Skeletal muscle satellite cell (primary cell): Measurements from ENCODE around the gene SUSD1.

Source experiments
- H3K27me3 ChIP-seq: 2 replicates; pipeline ENCODE4 v1.7.0; 2013; ENCODE audit warnings: low read length; ENCODE audit not compliant: control insufficient read depth, insufficient read depth
- H3K36me3 ChIP-seq: 2 replicates; pipeline ENCODE4 v1.7.0; 2013; ENCODE audit warnings: mild to moderate bottlenecking, control low read depth, low read length; ENCODE audit not compliant: insufficient read depth
- H3K4me1 ChIP-seq: 2 replicates; pipeline ENCODE4 v1.7.0; 2013; ENCODE audit warnings: low read length; ENCODE audit not compliant: control insufficient read depth, insufficient read depth
- H3K4me2 ChIP-seq: 2 replicates; pipeline ENCODE4 v1.7.0; 2013; ENCODE audit warnings: mild to moderate bottlenecking, low read length
- H3K4me3 ChIP-seq: 2 replicates; pipeline ENCODE4 v1.7.0; 2013; ENCODE audit warnings: low read length
- H3K9ac ChIP-seq: 2 replicates; pipeline ENCODE4 v1.7.0; 2013; ENCODE audit warnings: mild to moderate bottlenecking, low read depth, low read length, moderate library complexity
- H3K9me3 ChIP-seq: replicated peaks from 2 replicates; pipeline ENCODE4 v1.7.0; 2013; ENCODE audit warnings: mild to moderate bottlenecking, control low read depth, low read length

The SUSD1 gene

GRCh38 chr9:112044186-112044585, 130.9 kb downstream of the SUSD1 start:
- Histone ChIP-seq H3K36me3 (no peaks in the 10 kb centered on the region), H3K4me1 (peaks cover 73% of the 10 kb centered on the region), H3K27me3 (no peaks in the 10 kb centered on the region), H3K4me3 (no peak overlapping the region), H3K4me2 (no peak overlapping the region), H3K9ac (peak overlapping the region; percentile 15), H3K9me3 (peaks cover 3% of the 10 kb centered on the region)

- Histone ChIP-seq H3K4me1 (peaks cover 68% of the 10 kb centered on the region), H3K36me3 (no peaks in the 10 kb centered on the region), H3K9ac (peak overlapping the region; percentile 77), H3K4me2 (no peak overlapping the region), H3K4me3 (no peak overlapping the region), H3K27me3 (no peaks in the 10 kb centered on the region), H3K9me3 (peaks cover 3% of the 10 kb centered on the region)
These were observed 131.7 kb downstream of the SUSD1 start for GRCh38 chr9:112043423-112043822.

GRCh38 chr9:112042769-112043168, 132.3 kb downstream of the SUSD1 start:
- Histone ChIP-seq H3K4me3 (no peak overlapping the region), H3K9ac (peak overlapping the region; percentile 77), H3K4me1 (peaks cover 70% of the 10 kb centered on the region)

GRCh38 chr9:112042244-112042638, 132.9 kb downstream of the SUSD1 start:
- Histone ChIP-seq H3K4me1 (peaks cover 69% of the 10 kb centered on the region), H3K4me3 (no peak overlapping the region), H3K36me3 (no peaks in the 10 kb centered on the region), H3K9me3 (no peaks in the 10 kb centered on the region), H3K4me2 (peak overlapping the region; percentile 5), H3K9ac (peak overlapping the region; percentile 77), H3K27me3 (no peaks in the 10 kb centered on the region)

More at GRCh38 chr9:112042769-112043168, 132.3 kb downstream of the SUSD1 start:
- Histone ChIP-seq H3K27me3 (no peaks in the 10 kb centered on the region), H3K4me2 (peak overlapping the region; percentile 5), H3K36me3 (no peaks in the 10 kb centered on the region), H3K9me3 (peaks cover 1% of the 10 kb centered on the region)

- peaks cover 68% of the 10 kb centered on the region for H3K4me1 ChIP-seq
- peak overlapping the region; percentile 77 for H3K9ac ChIP-seq
- H3K4me2 ChIP-seq: peak overlapping the region; percentile 5
These were observed 133.4 kb downstream of the SUSD1 start for GRCh38 chr9:112041536-112042243.

GRCh38 chr9:112041199-112041535, 133.9 kb downstream of the SUSD1 start:
- peaks cover 67% of the 10 kb centered on the region for H3K4me1 ChIP-seq
- H3K4me2 ChIP-seq: no peak overlapping the region
- H3K27me3 ChIP-seq: no peaks in the 10 kb centered on the region
- H3K9me3 ChIP-seq: no peaks in the 10 kb centered on the region
- H3K9ac ChIP-seq: peak overlapping the region; percentile 60
- no peak overlapping the region for H3K4me3 ChIP-seq
- H3K36me3 ChIP-seq: no peaks in the 10 kb centered on the region

More at GRCh38 chr9:112041536-112042243, 133.4 kb downstream of the SUSD1 start:
- Histone ChIP-seq H3K36me3 (no peaks in the 10 kb centered on the region), H3K27me3 (no peaks in the 10 kb centered on the region), H3K4me3 (no peak overlapping the region), H3K9me3 (no peaks in the 10 kb centered on the region)

- Histone ChIP-seq H3K4me3 (no peak overlapping the region), H3K9me3 (no peaks in the 10 kb centered on the region), H3K27me3 (no peaks in the 10 kb centered on the region), H3K9ac (peak overlapping the region; percentile 74), H3K36me3 (no peaks in the 10 kb centered on the region), H3K4me1 (peaks cover 66% of the 10 kb centered on the region), H3K4me2 (peak overlapping the region; percentile 4)
These were observed 137.1 kb downstream of the SUSD1 start for GRCh38 chr9:112038017-112038408.

- no peaks in the 10 kb centered on the region for H3K36me3 ChIP-seq
- H3K4me3 ChIP-seq: no peak overlapping the region
- no peaks in the 10 kb centered on the region for H3K9me3 ChIP-seq
- H3K4me2 ChIP-seq: peak overlapping the region; percentile 5
- H3K4me1 ChIP-seq: peaks cover 66% of the 10 kb centered on the region
- no peaks in the 10 kb centered on the region for H3K27me3 ChIP-seq
- H3K9ac ChIP-seq: peak overlapping the region; percentile 74
These were observed 137.6 kb downstream of the SUSD1 start for GRCh38 chr9:112037281-112038016.

GRCh38 chr9:112035166-112035826, 139.8 kb downstream of the SUSD1 start:
- H3K9me3 ChIP-seq: no peaks in the 10 kb centered on the region
- H3K9ac ChIP-seq: no peak overlapping the region
- no peak overlapping the region for H3K4me2 ChIP-seq
- peaks cover 59% of the 10 kb centered on the region for H3K4me1 ChIP-seq
- H3K36me3 ChIP-seq: no peaks in the 10 kb centered on the region
- no peak overlapping the region for H3K4me3 ChIP-seq
- H3K27me3 ChIP-seq: no peaks in the 10 kb centered on the region

GRCh38 chr9:112034216-112034611, 140.9 kb downstream of the SUSD1 start:
- Histone ChIP-seq H3K9me3 (no peaks in the 10 kb centered on the region), H3K9ac (no peak overlapping the region), H3K4me1 (peaks cover 70% of the 10 kb centered on the region), H3K4me3 (no peak overlapping the region), H3K4me2 (no peak overlapping the region), H3K36me3 (no peaks in the 10 kb centered on the region), H3K27me3 (no peaks in the 10 kb centered on the region)

GRCh38 chr9:112033237-112034215, 141.6 kb downstream of the SUSD1 start:
- H3K27me3 ChIP-seq: no peaks in the 10 kb centered on the region
- H3K4me1 ChIP-seq: peaks cover 76% of the 10 kb centered on the region
- no peaks in the 10 kb centered on the region for H3K9me3 ChIP-seq
- peak overlapping the region; percentile 1 for H3K4me2 ChIP-seq
- H3K9ac ChIP-seq: no peak overlapping the region
- no peak overlapping the region for H3K4me3 ChIP-seq
- H3K36me3 ChIP-seq: no peaks in the 10 kb centered on the region
